ENCODE measurements around the gene GMCL2.

Gene GMCL2

GRCh38 chr5:178222292-178222691 lies 35.1 kb upstream of the GMCL2 start:
- DNase-seq (ENCODE audit: low read depth in 3 of 3) = no peak

- no peak for DNase-seq (ENCODE audit: low read depth in 3 of 3)
These were observed 34.7 kb upstream of the GMCL2 start for GRCh38 chr5:178221853-178222252.

GRCh38 chr5:178221282-178221681 lies 34.1 kb upstream of the GMCL2 start:
- DNase-seq (ENCODE audit: low read depth in 3 of 3) = no peak

- no peak for DNase-seq (ENCODE audit: low read depth in 3 of 3)
These were observed 31.7 kb upstream of the GMCL2 start for GRCh38 chr5:178218827-178219226.

- no peak for DNase-seq (ENCODE audit: low read depth in 3 of 3)
These were observed 31.1 kb upstream of the GMCL2 start for GRCh38 chr5:178218237-178218776.

- no peak for DNase-seq (ENCODE audit: low read depth in 3 of 3)
These were observed 29.6 kb upstream of the GMCL2 start for GRCh38 chr5:178216779-178217178.

GRCh38 chr5:178216088-178216534 lies 28.9 kb upstream of the GMCL2 start:
- DNase-seq (ENCODE audit: low read depth in 3 of 3) = no peak

- DNase-seq (ENCODE audit: low read depth in 3 of 3) = no peak
These were observed 28.3 kb upstream of the GMCL2 start for GRCh38 chr5:178215280-178216002.

GRCh38 chr5:178214160-178214803 lies 27.1 kb upstream of the GMCL2 start:
- no peak for DNase-seq (ENCODE audit: low read depth in 3 of 3)

GRCh38 chr5:178213748-178214151 lies 26.6 kb upstream of the GMCL2 start:
- DNase-seq (ENCODE audit: low read depth in 3 of 3) = no peak

- no peak for DNase-seq (ENCODE audit: low read depth in 3 of 3)
These were observed 25.9 kb upstream of the GMCL2 start for GRCh38 chr5:178213003-178213461.

GRCh38 chr5:178212241-178213002 lies 25.3 kb upstream of the GMCL2 start:
- no peak for DNase-seq (ENCODE audit: low read depth in 3 of 3)

GRCh38 chr5:178211095-178212048 lies 24.2 kb upstream of the GMCL2 start:
- no peak for DNase-seq (ENCODE audit: low read depth in 3 of 3)

- no peak for DNase-seq (ENCODE audit: low read depth in 3 of 3)
These were observed 23.5 kb upstream of the GMCL2 start for GRCh38 chr5:178210686-178211085.

GRCh38 chr5:178210073-178210535 lies 22.9 kb upstream of the GMCL2 start:
- DNase-seq (ENCODE audit: low read depth in 3 of 3) = no peak

GRCh38 chr5:178209334-178210072 lies 22.3 kb upstream of the GMCL2 start:
- DNase-seq (ENCODE audit: low read depth in 3 of 3) = no peak

- no peak for DNase-seq (ENCODE audit: low read depth in 3 of 3)
These were observed 21.5 kb upstream of the GMCL2 start for GRCh38 chr5:178208540-178209227.

GRCh38 chr5:178207917-178208280 lies 20.7 kb upstream of the GMCL2 start:
- DNase-seq (ENCODE audit: low read depth in 3 of 3) = no peak

- no peak for DNase-seq (ENCODE audit: low read depth in 3 of 3)
These were observed 20.2 kb upstream of the GMCL2 start for GRCh38 chr5:178207183-178207916.

All from stimulated activated CD4-positive, alpha-beta T cell treated with anti-CD3 and anti-CD28 coated beads, TNF-alpha, amount 100 ng/mL, for 4 hours (primary cell).